Endothelial cell of umbilical vein (primary cell): ENCODE results near the gene NUDCD3. TPM values are rescaled to one million over a fixed set of nuclear protein-coding genes. Genes with fewer than 3 reads are reported as not detected.

Experiments
- BruUV-seq: library from RNA; stranded (reverse); fragments of 400-500 nt; replicated peaks from 2 replicates; lab custom pipeline; 2021; lab: Mats Ljungman, UMichigan
- CTCF ChIA-PET: fragments of 300-600, 350-600 bp; sonication (Branson Sonifier 250); formaldehyde crosslinking; loops from one replicate; lab custom pipeline; 2021; ENCODE audit warnings: antibody characterized with exemption, inconsistent platforms; lab: Charles Lee
- POLR2A ChIA-PET: fragments of 300-600, 350-600 bp; sonication (Branson Sonifier 250); formaldehyde crosslinking; loops from one replicate; lab custom pipeline; 2021; ENCODE audit warnings: antibody characterized with exemption, inconsistent platforms; lab: Charles Lee
- DNase-seq: peaks from one replicate; pipeline ENCODE4 v3.0.0-alpha.2; 2011; ENCODE audit warnings: low read depth, low spot score
- FAIRE-seq: peaks from 2 replicates; lab custom pipeline; 2011; peaks lifted over from hg19 to GRCh38; lab: Jason Lieb, UNC
- H2AFZ ChIP-seq: 2 replicates; pipeline ENCODE4 v1.6.0; 2012; ENCODE audit warnings: low read depth, low read length, control low read depth, inconsistent platforms
- H3K27ac ChIP-seq: 2 replicates; pipeline ENCODE4 v1.5.1; 2011; ENCODE audit warnings: low read depth, mild to moderate bottlenecking, control low read depth, low read length, moderate library complexity; ENCODE audit not compliant: insufficient read depth
- H3K27me3 ChIP-seq, 2 experiments: 2 replicates each; pipeline versions ENCODE4 v1.6.0 to v1.6.1; 2011; ENCODE audit warnings: low read length in 2 of 2, mixed read lengths in 1 of 2; ENCODE audit not compliant: control insufficient read depth in 2 of 2, insufficient read depth in 2 of 2
- H3K36me3 ChIP-seq, 2 experiments: 2 replicates in 1 of 2; 3 replicates in 1 of 2; pipeline ENCODE4 v1.5.1; 2011; ENCODE audit warnings: low read length in 2 of 2, mild to moderate bottlenecking in 1 of 2, moderate library complexity in 1 of 2; ENCODE audit not compliant: control insufficient read depth in 2 of 2, insufficient read depth in 2 of 2; ENCODE audit errors: extremely low read depth in 1 of 2
- H3K4me1 ChIP-seq: 3 replicates; pipeline ENCODE4 v1.5.1; 2011; ENCODE audit warnings: mild to moderate bottlenecking, low read length; ENCODE audit not compliant: control insufficient read depth, insufficient read depth; ENCODE audit errors: extremely low read depth
- H3K4me2 ChIP-seq: 2 replicates; pipeline ENCODE4 v1.6.1; 2011; ENCODE audit warnings: low read length, control low read depth, mixed read lengths; ENCODE audit not compliant: insufficient read depth
- H3K4me3 ChIP-seq, 3 experiments: fragments of 200-600 bp in 1 of 3; sonication (generic), shearing (Covaris generic) in 1 of 3; replicated peaks in 1 of 3; 2 replicates each; pipeline ENCODE4 v1.5.1; 2011 to 2016; ENCODE audit warnings: control low read depth in 3 of 3, low read length in 3 of 3, mild to moderate bottlenecking in 2 of 3, inconsistent platforms in 1 of 3, low read depth in 1 of 3, moderate library complexity in 1 of 3; ENCODE audit not compliant: insufficient read depth in 1 of 3
- H3K79me2 ChIP-seq: 2 replicates; pipeline ENCODE4 v1.6.0; 2012; ENCODE audit warnings: low read length, inconsistent platforms; ENCODE audit not compliant: control insufficient read depth, insufficient read depth
- H3K9ac ChIP-seq: replicated peaks from 2 replicates; pipeline ENCODE3; 2011; ENCODE audit warnings: low read length, control low read depth; ENCODE audit not compliant: insufficient read depth; ENCODE audit errors: extremely low read depth
- H3K9me1 ChIP-seq: replicated peaks from 3 replicates; pipeline ENCODE4 v1.6.0; 2011; ENCODE audit warnings: mild to moderate bottlenecking, low read length; ENCODE audit not compliant: control insufficient read depth, insufficient read depth; ENCODE audit errors: extremely low read depth
- H3K9me3 ChIP-seq: replicated peaks from 2 replicates; pipeline ENCODE4 v1.5.1; 2012; ENCODE audit warnings: low read length, inconsistent platforms; ENCODE audit not compliant: control insufficient read depth, insufficient read depth
- H4K20me1 ChIP-seq: replicated peaks from 2 replicates; pipeline ENCODE3; 2011; ENCODE audit warnings: mild to moderate bottlenecking, low read length; ENCODE audit not compliant: control insufficient read depth, insufficient read depth; ENCODE audit errors: extremely low read depth
- EZH2 ChIP-seq: IDR thresholded peaks from 2 replicates; pipeline ENCODE4 v1.6.1; 2012; ENCODE audit warnings: borderline replicate concordance, low read depth, mild to moderate bottlenecking, moderate library complexity, low read length, inconsistent platforms; ENCODE audit not compliant: severe bottlenecking
- FOS ChIP-seq: IDR thresholded peaks from 2 replicates; pipeline ENCODE4 v1.6.1; 2011; ENCODE audit warnings: mild to moderate bottlenecking, low read length, moderate library complexity, borderline replicate concordance; ENCODE audit not compliant: insufficient read depth
- GATA2 ChIP-seq: IDR thresholded peaks from 2 replicates; pipeline ENCODE4 v1.7.0; 2011; ENCODE audit warnings: low read depth, mild to moderate bottlenecking, moderate library complexity, mixed read lengths, low read length; ENCODE audit not compliant: insufficient read length, insufficient read depth
- JUN ChIP-seq: IDR thresholded peaks from 2 replicates; pipeline ENCODE4 v1.6.1; 2011; ENCODE audit warnings: borderline replicate concordance, low read depth; ENCODE audit not compliant: insufficient read length, insufficient read depth
- MYC ChIP-seq: IDR thresholded peaks from one replicate; pipeline ENCODE4 v1.6.1; 2011; ENCODE audit warnings: mild to moderate bottlenecking, low read depth, low read length
- POLR2A ChIP-seq: IDR thresholded peaks from 2 replicates; pipeline ENCODE4 v1.6.1; 2012; ENCODE audit warnings: low read depth, mild to moderate bottlenecking, control low read depth, low read length
- POLR2AphosphoS5 ChIP-seq: IDR thresholded peaks from 2 replicates; pipeline ENCODE4 v1.6.1; 2012; ENCODE audit warnings: low read depth, mild to moderate bottlenecking, control low read depth, low read length, moderate library complexity; ENCODE audit not compliant: insufficient read depth
- dilution Hi-C: fragments of 300-500 bp; cut with MboI; formaldehyde crosslinking; loops from one replicate; pipeline ENCODE4 v1.15.0; 2019; ENCODE audit warnings: low sequenced_read_pairs; ENCODE audit not compliant: extremely low pct_ligation_motif_present
- intact Hi-C: fragments of 100-400 bp; cut with micrococcal nuclease; formaldehyde crosslinking; loops from one replicate; pipeline ENCODE4 v1.10.0; 2022
- polyA plus RNA-seq, 4 experiments: library from polyadenylated mRNA; depleted of rRNA in 3 of 4; stranded (reverse) in 3 of 4; unstranded in 1 of 4; fragments of >200 nt; gene quantifications; 2 replicates each; pipeline versions ENCODE4 v1.2.1 to v1.2.3, GENCODE V29; 2011 to 2012; ENCODE audit warnings: missing spikeins in 1 of 4
- total RNA-seq: library from RNA; stranded (reverse); gene quantifications from 2 replicates; pipeline ENCODE4 v1.2.3, GENCODE V29; 2021
- TF ChIP-seq, protein P1 (sequence below), 2 donors: IDR thresholded peaks; 1 replicate in 1 of 2; 2 replicates in 1 of 2; pipeline ENCODE4 v1.5.1; 2011; ENCODE audit warnings: low read length in 2 of 2, mild to moderate bottlenecking in 2 of 2, moderate library complexity in 2 of 2, control low read depth in 1 of 2, inconsistent platforms in 1 of 2, low read depth in 1 of 2; ENCODE audit not compliant: insufficient read depth in 1 of 2; ENCODE audit errors: extremely low read depth in 1 of 2
- TF ChIP-seq, protein P2 (sequence below): IDR thresholded peaks from 2 replicates; pipeline ENCODE4 v1.6.1; 2011; ENCODE audit not compliant: insufficient read depth, insufficient read length

The NUDCD3 gene
- total and polyA plus RNA-seq, 2 donors (not counting 3 experiments of a cell fraction or from before 2014, with no cell fraction given) = 50.6 to 137 TPM

DNA sequence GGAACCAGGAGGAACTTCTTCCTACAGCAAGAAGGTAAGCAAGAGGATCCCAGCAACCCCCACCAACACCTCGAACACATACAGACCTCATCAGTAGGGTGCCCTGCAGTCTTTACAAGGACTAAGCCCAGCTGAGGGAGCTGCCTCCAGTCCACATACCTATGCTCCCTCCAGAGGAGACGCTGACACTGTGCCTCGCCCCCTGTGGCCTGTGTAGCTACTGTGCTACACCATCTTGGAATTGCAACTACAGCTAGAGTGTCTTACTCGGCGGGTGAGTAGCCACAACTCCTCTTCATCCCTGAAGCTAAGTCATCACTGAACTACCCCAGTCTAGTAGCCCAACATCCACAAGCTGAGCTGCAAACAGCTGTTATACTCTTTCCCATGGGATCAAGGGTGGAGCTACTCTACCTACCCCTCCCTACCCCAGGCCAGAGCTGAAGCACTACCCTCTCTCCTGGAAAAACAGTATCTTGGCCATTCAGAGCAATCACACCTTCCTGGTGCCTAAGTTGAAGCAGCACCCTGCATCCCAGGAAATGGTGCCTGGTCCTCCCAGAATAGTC is 122.9 kb downstream of the NUDCD3 start:
- H3K9me3 ChIP-seq = no peaks in the 10 kb centered on the region
- no peaks in the 10 kb centered on the region for H3K79me2 ChIP-seq
- H3K4me3 ChIP-seq = no peak overlapping the region
- H3K4me1 ChIP-seq = peaks cover 11% of the 10 kb centered on the region
- CTCF ChIA-PET = interaction anchor here (0.8 to 1.6 kb wide), 5 partner anchors 11 to 198 kb away, joined by 3 to 5 read pairs (median 3); no protein-coding TSS in a partner anchor
- H3K9me1 ChIP-seq = no peaks in the 10 kb centered on the region
- H4K20me1 ChIP-seq = no peaks in the 10 kb centered on the region
- dilution Hi-C loops (no loop called here), intact Hi-C loops (no loop called here)
- no peak overlapping the region for H2AFZ ChIP-seq
- TF ChIP-seq POLR2A = no peak
- DNase-seq = no peak
- no peak for FAIRE-seq
- H3K36me3 ChIP-seq = no peaks in the 10 kb centered on the region
- POLR2A ChIA-PET = no interaction called here
- no peak overlapping the region for H3K27ac ChIP-seq
- H3K4me2 ChIP-seq = no peak overlapping the region
- no peak overlapping the region for H3K9ac ChIP-seq
- no TSS peak for BruUV-seq
- no peaks in the 10 kb centered on the region for H3K27me3 ChIP-seq

DNA sequence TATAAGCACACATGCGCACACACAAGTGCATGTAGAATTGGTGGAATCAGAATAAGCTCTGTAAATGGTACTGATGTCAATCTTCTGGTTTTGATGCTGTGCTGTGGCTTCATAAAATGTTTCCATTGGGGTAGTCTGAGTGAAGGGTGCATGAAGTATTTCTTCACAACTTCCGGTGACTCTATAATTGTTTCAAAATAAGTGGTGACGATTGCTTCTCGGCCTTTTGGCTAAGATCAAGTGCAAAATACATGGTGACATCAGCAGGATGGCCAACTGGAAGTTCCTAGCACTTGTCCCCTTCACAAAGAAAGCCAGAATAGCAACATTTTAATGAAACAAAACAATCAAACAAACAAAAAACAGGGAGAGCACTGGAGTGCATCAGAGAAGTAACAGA is 123.5 kb downstream of the NUDCD3 start:
- no peaks in the 10 kb centered on the region for H3K9me3 ChIP-seq
- CTCF ChIA-PET = interaction anchor here (0.6 to 1.6 kb wide), 5 partner anchors 12 to 198 kb away, joined by 3 to 5 read pairs (median 3); no protein-coding TSS in a partner anchor
- no peak for TF ChIP-seq JUN
- TF ChIP-seq, protein P1, sequence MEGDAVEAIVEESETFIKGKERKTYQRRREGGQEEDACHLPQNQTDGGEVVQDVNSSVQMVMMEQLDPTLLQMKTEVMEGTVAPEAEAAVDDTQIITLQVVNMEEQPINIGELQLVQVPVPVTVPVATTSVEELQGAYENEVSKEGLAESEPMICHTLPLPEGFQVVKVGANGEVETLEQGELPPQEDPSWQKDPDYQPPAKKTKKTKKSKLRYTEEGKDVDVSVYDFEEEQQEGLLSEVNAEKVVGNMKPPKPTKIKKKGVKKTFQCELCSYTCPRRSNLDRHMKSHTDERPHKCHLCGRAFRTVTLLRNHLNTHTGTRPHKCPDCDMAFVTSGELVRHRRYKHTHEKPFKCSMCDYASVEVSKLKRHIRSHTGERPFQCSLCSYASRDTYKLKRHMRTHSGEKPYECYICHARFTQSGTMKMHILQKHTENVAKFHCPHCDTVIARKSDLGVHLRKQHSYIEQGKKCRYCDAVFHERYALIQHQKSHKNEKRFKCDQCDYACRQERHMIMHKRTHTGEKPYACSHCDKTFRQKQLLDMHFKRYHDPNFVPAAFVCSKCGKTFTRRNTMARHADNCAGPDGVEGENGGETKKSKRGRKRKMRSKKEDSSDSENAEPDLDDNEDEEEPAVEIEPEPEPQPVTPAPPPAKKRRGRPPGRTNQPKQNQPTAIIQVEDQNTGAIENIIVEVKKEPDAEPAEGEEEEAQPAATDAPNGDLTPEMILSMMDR (IDR thresholded peaks at IDR 0.05; ENCODE audit: extremely low read depth in 1 of 2, insufficient read depth in 1 of 2, low read depth in 1 of 2, low read length in 2 of 2) = no peak
- no peak for TF ChIP-seq GATA2
- TF ChIP-seq MYC = no peak
- no peak for TF ChIP-seq POLR2A
- no peak for TF ChIP-seq FOS
- TF ChIP-seq, protein P2, sequence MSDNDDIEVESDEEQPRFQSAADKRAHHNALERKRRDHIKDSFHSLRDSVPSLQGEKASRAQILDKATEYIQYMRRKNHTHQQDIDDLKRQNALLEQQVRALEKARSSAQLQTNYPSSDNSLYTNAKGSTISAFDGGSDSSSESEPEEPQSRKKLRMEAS = no peak
- no peak for TF ChIP-seq POLR2AphosphoS5
- no peak for TF ChIP-seq EZH2
- dilution Hi-C loops (no loop called here), intact Hi-C loops (no loop called here)
- POLR2A ChIA-PET = no interaction called here
- no TSS peak for BruUV-seq
- DNase-seq = no peak
- H2AFZ ChIP-seq = no peak overlapping the region
- no peaks in the 10 kb centered on the region for H3K27me3 ChIP-seq
- no peaks in the 10 kb centered on the region for H4K20me1 ChIP-seq
- H3K79me2 ChIP-seq = no peaks in the 10 kb centered on the region
- no peak overlapping the region for H3K9ac ChIP-seq
- H3K4me2 ChIP-seq = no peak overlapping the region
- H3K36me3 ChIP-seq = no peaks in the 10 kb centered on the region
- H3K4me3 ChIP-seq = no peak overlapping the region
- no peak overlapping the region for H3K27ac ChIP-seq
- no peaks in the 10 kb centered on the region for H3K9me1 ChIP-seq
- peaks cover 11% of the 10 kb centered on the region for H3K4me1 ChIP-seq
- no peak for FAIRE-seq
